NCI-H345 treated with DMSO at 0.1 percent for 48 hours (cell line): ENCODE data around the gene AP2S1.
A peak's percentile ranks its signal among the peaks of the same experiment; 100 is the strongest.
"Not testable (repeated sequence)": the region's sequence is repeated elsewhere in the genome, so short reads cannot be mapped to it uniquely, and the experiment has no call there.

Source experiments
- DNase-seq: peaks from one replicate; lab custom pipeline; 2025; ENCODE audit not compliant: unreplicated experiment; lab: John Stamatoyannopoulos, UW

AP2S1 gene

DNA sequence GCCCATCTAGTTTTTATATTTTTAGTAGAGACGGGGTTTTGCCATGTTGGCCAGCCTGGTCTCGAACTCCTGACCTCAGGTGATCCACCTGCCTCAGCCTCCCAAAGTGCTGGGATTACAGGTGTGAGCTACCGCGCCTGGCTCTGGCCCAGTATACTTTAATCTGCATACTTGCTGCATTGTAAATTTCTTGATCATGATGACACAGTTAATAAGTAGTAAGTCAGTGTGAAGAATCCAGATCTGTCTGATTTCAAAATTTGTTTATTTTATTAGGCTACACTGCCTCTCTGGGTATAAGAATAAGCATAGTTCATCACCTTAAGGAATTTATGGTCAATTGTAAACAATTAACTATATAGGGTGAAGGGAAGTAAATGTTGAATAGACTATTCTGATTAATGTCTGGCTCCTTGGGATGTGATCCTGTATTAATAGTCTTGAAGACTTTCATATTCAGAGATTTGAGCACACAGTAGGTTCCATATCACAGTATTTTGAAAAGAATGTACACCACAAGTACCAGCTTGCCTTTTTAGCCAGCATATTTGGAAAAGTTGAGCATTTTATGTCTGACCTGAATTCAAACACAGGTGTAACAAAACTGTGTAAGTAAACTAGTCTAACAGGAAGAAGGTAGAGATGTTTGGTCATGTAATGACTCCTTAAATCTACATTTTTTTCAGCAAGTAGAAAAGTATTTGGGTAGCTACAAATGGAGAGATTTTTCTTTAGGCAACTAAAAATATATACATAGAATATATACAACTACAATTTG is 17.6 kb upstream of the AP2S1 start:
- no peak for DNase-seq

DNA sequence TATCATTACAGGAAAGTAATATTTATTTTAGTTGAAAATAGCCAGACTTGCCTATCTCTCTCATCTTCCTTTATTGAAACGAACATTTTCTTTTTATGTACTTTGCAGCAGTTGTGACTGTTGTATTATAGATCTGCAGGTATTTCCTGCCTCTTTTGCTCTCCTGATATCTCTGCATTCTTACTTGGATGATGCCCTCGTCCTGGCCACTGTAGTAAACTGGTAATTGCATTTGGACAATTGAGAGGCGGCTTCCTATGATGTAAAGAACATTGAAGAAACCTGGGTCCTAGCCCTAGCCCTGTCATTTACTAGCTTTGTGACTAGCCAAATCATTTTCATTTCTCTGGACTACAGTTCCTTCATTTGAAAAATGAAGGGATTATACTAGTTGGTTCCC is 16.5 kb upstream of the AP2S1 start:
- DNase-seq, result no peak

DNA sequence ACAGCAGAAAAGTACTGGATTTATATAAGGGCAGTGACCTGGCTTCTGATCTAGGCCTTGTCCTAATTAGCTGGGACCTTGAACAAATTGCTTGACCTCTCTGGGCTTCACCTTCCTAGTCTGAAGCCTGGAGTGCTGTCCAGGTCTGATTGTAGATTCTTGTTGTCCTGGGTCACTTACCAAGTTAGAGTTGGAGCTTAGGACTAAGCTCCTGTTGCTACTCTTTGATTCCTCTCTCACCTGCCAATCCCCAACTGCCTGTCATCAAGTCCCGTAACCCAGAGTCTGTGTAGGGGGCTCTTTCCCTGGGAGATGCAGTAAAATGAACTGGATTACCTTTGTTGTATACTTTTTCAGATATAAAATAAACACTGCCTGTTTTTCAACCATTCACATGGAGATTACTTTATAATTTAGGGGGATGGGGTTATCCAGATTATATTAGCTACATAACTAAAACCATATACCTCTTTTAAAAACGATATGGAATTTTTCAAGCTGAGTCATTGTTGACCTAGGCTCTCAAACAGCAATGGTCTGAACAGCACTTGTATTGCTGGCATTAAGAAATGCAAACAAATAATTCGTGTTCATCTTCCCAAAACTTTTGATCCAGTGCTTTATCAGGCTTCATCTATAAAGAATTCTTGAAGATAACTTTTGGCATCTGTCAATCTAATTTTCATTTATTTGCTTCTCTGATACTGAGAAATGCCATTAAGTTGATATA is 15.9 kb upstream of the AP2S1 start:
- no peak for DNase-seq

DNA sequence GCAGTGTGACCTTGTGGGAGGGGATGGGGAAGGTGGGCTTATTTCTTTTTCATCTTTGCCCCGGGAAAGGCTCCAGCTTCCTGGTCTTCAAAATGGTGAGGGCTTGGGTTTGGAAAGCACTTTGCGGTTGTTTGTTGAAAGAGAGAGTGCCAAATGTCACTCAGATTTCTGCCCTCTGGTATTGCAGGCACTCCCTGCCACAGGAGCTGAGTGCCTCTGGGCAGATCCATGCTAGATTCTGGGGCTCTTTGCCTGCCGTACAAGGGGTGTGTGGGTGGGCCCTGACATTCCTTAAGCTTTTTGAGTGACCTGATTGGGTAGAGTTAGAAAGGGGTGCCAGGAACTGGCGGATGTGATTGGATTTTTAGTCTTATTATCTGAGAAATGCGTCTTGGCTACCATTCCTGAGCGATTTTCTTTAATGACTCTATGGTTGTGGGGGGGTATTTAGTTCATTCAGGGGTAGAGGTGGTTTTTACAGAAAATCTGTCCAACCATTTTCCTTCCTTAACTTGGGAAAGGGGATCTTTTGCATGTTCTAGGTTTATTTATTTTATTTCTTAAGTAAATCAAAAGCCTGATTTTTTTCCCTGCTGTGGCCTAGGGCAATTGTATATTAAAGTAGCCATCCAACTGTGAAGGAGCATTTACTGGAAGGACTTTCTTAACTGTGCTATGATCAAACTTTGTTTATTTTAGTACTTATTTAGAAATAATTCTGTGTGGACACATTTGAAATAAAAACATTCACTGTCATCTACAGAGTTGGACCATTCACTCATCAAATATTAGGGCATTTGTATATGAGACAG is 13.4 kb upstream of the AP2S1 start:
- no peak for DNase-seq

DNA sequence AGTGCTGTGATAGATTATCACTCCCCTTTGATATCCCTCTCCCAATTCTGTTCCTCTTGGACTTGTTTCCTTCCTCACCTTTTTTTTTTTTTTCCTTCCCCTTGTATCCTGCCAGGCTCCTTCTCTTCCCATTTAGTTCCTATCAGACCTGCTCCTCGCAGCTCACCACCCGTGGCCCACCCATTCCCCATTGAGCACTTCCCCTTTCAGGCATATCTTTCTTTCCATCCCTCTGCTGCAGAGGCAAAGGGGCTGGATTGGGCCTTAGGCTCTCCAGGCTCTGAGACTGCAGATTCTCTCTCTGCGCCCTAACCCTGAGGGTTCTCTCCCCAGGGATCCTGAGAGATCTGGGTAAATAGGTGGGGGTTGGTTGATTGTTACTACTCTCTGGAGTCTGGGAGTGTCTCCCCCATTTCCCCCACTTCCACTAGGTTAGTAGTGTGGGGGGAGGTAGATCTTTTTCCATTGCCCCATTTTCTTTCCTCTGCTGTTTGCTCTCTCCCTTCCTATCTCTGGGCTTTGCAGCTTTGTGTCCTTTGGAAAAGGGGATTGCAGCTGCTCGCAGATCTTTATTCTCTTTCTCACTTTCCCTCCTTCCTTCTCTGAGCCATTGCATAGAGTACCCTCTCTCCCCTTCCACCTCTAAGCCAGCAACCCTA is 12.5 kb upstream of the AP2S1 start:
- no peak for DNase-seq

DNA sequence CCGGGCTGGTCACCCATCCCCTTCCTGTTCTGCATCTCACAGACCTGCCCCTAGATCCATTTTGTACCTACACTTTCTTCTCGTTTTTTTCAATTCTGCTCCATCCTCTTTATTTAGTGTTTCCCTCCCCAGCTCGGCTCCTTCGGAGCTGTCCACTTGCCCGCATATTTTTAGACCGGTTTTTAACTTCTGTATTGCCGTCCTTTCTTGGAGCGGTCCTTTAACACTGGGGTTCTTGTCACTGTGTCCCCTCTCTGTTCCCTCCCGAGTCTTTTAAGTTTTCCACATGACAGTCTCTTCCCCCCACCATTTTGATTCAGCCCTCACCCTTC is 11.8 kb upstream of the AP2S1 start:
- DNase-seq, result no peak

DNA sequence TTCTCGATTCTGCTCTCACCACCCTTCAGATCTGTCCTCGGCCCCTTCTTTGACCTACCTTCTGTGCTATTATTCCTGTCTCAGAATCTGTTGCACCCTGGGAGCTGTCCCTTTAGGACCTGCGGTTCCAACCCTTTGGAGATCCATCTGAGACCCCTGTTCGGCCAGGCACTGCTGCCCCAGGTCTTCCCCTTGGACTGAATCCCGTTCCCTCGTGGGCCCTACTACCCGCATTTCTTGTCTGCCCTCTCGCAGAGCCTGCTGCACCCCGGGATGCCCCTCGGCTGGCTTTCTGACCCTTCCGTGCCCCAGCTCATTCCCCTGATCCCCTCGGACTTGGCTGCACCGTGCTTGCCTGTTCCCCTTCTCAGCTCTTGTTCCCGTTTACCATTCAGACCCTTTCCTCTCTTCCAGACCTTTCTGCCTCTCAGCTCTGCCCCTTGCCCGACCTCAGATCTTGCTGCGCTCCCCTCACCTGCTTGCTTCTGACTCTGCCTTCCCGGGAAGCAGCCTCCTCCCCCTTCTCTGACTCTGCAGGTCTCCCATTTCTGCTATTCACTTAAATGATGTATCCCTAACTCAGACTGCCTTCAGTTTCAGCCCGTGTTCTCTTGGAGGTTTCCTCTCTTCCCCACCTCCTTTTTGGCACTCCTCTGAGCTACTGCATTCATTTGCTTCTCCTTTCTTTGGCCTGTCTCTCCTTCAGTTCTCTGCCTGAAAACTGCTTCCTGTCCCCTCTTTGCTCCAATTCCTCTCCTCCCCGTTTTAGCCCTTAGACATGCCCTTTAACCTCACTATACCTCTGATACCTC is 11.3 kb upstream of the AP2S1 start:
- DNase-seq, result no peak

DNA sequence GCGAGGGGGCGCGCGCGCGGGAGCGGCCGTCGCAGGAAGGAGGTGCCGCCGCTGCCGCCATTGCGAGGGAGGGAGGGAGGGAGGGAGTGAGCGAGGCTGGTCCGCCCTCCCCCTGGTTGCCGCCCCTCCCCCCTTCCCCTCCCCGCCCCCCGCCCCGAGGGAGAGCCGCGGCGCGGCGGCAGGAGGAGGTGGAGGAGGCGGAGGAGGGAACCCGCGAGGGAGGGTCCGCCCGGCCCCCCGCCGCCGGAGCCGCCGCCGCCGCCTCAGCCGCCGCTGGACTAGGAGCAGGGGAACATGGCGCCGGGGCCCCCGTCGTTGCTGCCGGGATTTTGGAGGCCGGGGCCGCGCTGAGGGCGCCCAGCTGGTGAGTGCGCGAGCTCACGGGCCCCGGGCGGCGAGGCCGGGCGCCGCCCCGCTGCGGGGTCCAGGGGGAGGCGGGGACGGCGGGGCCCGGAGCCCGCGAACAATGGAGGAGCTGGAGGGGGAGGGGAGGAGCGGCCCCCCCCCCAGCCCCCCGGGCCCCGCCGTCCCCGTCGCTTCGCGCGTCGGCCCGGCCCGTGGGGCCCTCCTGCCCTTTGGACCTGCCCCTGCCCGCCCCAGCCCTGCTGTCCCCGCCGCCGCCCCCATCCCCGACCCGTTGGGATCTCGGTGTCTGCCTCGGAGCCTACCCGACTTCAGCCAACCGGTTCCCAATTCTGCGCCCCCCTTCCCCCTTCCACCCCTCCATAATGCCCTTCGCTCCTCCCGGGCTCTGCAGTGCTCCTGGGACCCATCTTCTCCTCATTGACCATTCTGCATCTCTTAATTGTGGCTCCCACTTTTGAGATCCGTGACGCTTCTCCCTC is 10.4 kb upstream of the AP2S1 start, which contains the start of gene ARHGAP35:
Gene ARHGAP35 (plus strand): TSS at position 152 of the 845 bp plus-strand sequence. CDS start 57,679 bp downstream, outside the sequence.
- DNase-seq, result no peak

DNA sequence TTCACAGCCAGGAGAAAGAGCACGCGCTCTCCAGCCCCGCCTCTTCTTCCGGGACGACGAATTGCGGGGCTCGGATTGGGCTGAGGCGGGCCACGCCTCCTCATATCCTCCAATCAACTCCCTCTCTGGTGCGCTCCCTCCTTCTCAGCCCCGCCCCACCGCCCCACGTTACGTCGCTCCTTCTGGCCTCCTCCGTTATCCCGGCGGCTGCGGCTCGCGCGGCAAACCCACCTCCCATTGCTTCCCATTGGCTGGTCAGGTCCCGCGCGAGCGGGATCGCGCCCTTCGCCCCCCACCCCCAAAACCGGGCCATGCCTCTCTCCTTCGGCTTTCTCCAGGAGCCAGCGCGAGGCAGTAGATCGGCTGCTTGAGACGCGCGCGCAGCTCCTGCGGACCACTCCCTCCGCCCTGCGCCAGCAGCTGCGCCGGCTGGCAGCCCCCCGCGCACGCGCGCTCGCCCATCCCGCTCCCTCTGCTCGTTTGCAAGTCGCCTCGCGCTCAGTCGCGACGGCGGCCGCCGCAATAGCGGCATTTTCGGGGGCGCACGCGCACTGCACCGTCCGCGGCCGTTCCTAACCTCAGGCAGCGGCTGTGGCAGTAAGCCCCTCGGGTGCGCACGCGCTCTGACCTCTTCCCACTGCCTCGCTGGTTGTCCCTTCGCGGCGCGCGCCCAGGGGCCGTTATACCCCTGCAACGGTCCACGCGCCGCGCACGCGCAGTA is 9.6 kb upstream of the AP2S1 start:
- DNase-seq, result peak; percentile 93

DNA sequence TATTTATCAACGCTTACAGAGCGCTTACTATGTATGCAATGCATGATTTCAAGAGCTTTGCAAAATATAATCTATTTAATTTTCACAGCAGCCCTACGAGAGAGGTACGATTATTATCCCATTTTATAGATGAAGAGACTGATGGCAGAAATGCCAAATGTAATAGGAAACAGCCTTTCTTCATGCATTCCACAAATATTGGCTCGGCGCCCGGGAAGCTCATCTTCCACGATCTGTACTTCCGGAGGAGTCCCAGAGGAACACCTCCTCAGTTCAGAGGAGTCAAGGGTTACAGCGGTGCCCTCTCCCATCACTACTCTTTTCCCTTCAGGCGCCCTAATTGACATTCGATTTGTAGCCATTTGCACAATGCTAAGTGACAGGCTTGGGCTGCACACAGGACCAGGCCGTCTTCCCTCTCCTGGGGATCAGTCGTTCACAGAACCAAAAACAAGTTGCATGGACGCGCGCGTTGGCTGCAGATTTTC is 9.0 kb upstream of the AP2S1 start:
- DNase-seq, result peak; percentile 74

DNA sequence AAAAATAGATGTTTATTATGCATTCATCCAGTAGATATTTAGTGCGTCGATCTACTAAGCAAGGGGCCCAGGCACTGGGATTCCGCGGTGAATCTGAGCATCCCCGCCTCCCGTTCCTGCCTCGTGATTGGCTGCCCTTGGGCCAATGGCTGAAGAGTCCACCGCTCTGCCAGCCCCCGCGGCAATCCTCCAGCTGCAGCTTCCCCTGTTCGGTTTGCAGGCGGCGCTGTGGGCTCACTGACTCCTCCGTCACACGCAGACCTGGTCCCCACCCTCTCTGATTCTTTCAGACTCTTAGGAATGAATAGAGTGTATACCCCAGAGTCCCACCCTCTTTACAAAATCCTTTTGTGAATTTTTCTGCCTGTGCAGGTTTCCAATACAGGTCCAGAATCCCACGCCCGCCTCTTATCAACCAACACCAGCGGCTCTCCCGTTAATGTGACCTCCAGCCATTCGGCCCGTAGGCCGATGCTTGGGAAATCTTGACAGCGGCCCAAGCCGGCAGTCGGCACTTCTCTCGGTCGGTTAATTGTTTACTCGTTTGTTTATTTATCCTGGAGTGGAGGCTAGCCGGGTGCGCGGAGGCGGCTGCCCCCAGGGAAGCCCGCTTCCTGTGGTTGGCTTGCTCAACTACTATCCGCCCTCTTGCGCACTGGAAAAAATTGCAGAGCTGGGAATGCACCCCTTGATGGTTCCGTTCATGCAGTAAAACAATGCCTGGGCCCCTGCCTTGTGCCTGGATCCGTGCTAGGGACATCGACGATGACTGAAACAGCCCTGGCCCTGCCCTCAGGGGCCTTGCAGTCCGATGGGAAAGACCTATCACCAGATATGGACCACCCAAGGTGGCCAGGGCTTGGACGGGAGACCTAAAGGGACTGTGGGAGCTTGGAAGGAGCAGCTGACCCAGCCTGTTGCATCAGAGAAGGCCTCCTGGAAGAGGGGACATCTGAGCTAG is 5.7 kb upstream of the AP2S1 start:
- peak; percentile 82 for DNase-seq

DNA sequence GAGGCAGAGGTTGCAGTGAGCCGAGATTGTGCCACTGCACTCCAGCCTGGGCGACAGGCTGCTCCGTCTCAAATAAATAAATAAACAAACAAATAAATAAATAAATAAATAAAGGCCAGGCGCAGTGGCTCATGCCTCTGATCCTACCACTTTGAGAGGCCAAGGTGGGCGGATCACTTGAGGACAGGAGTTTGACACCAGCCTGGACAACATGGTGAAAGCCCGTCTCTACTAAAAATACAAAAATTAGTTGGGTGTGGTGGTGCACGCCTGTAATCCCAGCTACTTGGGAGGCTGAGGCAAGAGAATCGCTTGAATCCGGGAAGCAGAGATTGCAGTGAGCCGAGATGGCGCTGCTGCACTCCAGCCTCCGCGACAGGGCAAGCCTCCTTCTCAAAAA is 4.1 kb upstream of the AP2S1 start:
- not testable (repeated sequence) for DNase-seq

DNA sequence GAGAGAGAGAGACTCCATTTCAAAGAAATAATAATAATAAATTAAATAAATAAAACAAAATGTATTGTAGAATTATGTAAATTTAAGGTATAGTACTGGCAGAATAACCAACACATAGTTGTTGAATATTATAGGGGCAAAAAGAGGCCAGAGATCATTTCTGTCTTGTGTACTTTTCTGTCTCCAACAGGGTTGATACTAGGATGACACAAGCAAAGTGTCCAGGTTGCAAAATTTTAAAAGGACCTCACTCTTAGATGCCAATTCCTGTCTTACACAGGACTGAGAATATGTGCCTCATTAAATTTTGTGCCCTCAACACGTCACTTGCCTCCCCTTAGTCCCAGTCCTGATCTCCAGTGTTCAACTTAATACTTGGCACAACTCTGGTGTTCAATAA is 2.2 kb upstream of the AP2S1 start:
- DNase-seq, result no peak

DNA sequence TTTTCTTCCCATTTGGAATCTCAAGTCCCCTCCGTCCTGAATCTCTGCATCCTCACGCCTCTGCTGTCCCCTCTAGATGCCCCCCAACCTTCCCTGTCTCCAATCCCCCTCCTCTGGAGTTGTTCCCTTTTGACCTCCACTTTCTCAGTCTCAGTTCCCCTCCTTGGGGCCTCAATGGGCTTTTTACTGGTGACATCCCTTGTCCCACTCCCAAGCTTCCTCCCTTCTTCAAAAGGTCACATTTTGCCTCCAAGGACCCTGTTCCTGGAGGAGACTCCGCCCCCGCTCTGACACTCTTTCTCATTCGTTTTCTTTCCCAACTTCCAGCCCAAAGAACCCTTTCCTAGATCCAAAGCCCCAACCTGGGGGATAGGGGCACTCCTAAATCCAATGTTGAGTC is 1.0 kb downstream of the AP2S1 start:
- no peak for DNase-seq

DNA sequence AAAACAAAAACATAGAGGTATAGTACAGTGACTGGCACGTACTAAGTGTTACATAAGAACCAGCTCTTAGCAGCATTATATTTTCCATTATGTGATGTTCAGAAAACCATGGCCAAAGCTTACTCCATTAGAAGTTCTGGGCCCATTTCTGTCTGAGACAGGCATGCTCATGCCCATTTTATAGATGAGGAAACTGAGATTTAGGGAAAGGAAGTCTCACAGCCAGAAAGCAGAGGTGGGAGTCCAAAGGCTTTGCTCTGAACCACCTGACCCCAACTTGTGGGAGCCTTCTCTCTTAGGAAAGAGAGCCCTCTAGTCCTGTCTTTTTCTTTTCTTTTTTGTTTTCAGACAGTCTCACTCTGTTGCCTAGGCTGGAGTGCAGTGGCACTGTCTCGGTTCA is 2.3 kb downstream of the AP2S1 start:
- DNase-seq, result no peak

DNA sequence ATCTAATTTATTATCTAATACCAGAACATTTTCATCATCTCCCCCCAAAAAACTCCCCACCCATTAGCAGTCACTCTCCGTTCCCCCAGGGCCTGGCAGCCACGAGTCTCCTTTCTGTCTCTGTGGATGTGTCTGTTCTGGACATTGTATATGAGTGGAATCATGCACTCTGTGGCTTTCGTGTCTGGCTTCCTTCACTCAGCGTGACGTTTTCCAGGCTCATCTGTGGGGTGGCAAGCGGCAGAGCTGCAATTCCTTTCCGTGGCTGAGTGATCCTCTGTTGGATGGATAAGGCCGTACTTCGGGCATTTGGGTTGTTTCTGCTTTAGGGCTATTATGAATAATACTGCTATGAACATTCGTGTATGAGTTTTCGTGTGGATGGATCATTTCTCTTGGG is 3.1 kb downstream of the AP2S1 start:
- DNase-seq, result no peak

DNA sequence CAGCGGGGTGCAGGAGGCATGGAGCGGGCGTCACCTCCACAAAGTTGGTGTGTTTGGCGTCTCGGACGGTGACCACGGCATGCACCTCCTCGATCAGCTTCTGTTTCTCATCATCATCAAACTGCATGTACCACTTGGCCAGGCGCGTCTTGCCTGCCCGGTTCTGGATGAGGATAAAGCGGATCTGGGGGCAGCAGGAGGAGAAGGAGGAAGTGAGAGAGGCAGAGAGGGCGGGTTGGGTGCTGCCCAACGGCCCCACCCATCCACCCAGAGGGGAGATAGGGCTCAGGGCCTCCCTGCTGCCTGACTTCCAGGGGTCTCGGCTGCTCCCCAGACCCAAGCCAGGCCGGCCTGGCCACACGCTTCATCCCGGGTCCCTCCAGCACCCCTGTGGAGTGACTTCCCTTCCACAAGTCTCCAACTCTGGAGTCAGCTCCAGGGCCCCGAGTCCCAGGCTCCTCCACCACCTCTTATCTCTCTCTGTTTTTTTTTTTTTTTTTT is 4.6 kb downstream of the AP2S1 start:
- DNase-seq, result no peak
